ENCODE measurements around the gene LSM3. TPM values are rescaled to one million over a fixed set of nuclear protein-coding genes. Genes with fewer than 3 reads are reported as not detected.

The LSM3 gene
- total and polyA plus RNA-seq, 9 of the 15 experiments (the other 6 are each of a cell fraction or from before 2014, with no cell fraction given), result 33.8 to 203 (median 61.2) TPM

DNA sequence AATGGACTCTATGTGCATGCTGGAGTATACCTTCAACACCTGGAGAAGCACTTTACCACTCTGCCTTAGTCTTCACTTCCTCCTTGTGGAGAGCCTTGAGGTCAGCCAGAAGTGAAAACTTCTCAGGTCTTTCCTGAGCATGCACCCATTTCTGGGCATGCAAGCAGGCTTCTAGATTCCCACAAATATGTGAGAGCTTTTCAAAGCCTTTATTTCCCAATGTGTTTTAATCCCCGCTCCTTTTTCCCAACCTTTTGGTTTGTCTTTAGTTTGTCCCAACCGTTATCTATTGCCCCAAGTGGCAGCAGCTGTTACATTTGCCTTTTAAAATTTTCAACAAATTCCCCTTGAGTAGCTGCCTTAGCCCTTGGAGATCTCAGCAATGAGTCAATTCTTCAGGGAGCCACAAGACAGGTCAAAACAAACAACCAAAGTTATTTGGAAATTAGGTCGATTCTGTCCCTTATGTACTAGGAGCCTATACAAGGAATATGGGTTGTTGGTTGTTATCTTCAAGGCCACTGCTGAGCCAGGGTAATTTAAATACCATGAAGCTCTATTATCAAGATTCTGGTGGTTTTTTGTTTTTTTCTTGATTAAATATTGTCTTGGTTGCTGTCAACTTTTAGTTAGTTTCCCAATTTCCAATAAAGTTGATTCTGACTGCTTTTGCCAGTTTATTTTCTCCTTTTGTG lies 44.4 kb downstream of the LSM3 start (continued):
- TF ChIP-seq, protein P1, sequence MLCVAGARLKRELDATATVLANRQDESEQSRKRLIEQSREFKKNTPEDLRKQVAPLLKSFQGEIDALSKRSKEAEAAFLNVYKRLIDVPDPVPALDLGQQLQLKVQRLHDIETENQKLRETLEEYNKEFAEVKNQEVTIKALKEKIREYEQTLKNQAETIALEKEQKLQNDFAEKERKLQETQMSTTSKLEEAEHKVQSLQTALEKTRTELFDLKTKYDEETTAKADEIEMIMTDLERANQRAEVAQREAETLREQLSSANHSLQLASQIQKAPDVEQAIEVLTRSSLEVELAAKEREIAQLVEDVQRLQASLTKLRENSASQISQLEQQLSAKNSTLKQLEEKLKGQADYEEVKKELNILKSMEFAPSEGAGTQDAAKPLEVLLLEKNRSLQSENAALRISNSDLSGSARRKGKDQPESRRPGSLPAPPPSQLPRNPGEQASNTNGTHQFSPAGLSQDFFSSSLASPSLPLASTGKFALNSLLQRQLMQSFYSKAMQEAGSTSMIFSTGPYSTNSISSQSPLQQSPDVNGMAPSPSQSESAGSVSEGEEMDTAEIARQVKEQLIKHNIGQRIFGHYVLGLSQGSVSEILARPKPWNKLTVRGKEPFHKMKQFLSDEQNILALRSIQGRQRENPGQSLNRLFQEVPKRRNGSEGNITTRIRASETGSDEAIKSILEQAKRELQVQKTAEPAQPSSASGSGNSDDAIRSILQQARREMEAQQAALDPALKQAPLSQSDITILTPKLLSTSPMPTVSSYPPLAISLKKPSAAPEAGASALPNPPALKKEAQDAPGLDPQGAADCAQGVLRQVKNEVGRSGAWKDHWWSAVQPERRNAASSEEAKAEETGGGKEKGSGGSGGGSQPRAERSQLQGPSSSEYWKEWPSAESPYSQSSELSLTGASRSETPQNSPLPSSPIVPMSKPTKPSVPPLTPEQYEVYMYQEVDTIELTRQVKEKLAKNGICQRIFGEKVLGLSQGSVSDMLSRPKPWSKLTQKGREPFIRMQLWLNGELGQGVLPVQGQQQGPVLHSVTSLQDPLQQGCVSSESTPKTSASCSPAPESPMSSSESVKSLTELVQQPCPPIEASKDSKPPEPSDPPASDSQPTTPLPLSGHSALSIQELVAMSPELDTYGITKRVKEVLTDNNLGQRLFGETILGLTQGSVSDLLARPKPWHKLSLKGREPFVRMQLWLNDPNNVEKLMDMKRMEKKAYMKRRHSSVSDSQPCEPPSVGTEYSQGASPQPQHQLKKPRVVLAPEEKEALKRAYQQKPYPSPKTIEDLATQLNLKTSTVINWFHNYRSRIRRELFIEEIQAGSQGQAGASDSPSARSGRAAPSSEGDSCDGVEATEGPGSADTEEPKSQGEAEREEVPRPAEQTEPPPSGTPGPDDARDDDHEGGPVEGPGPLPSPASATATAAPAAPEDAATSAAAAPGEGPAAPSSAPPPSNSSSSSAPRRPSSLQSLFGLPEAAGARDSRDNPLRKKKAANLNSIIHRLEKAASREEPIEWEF (CRISPR knock-in tag; IDR thresholded peaks at IDR 0.05), result no peak
- TF ChIP-seq, protein P2, sequence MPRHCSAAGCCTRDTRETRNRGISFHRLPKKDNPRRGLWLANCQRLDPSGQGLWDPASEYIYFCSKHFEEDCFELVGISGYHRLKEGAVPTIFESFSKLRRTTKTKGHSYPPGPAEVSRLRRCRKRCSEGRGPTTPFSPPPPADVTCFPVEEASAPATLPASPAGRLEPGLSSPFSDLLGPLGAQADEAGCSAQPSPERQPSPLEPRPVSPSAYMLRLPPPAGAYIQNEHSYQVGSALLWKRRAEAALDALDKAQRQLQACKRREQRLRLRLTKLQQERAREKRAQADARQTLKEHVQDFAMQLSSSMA (CRISPR knock-in tag; IDR thresholded peaks at IDR 0.05), result no peak
- TF ChIP-seq THRAP3 (IDR thresholded peaks at IDR 0.05; ENCODE audit: borderline replicate concordance) (no peak), ZNF354B (CRISPR knock-in tag; IDR thresholded peaks at IDR 0.05) (no peak), ATF2 (CRISPR knock-in tag; IDR thresholded peaks at IDR 0.05) (no peak), RBM17 (IDR thresholded peaks at IDR 0.05; ENCODE audit: borderline replicate concordance, low read depth, low read length) (no peak), HES1 (IDR thresholded peaks at IDR 0.05; ENCODE audit: low read depth) (no peak), AFF1 (IDR thresholded peaks at IDR 0.05; ENCODE audit: low read depth in 1 of 2, partially characterized antibody in 2 of 2) (peak in 1 of 2 experiments; percentile 14), MCM3 (IDR thresholded peaks at IDR 0.05) (no peak)

Measured in K562 (cell line).